Adrenal gland (tissue), 5 donors: ENCODE measurements around the gene TIMP3.

Experiments used
- CTCF ChIP-seq, 6 experiments: fragments of 450-650 bp in 4 of 6; fragments of 200-600 bp in 2 of 6; sonication (generic) in 1 of 6; IDR thresholded peaks; 1 replicate in 5 of 6; 2 replicates in 1 of 6; pipeline versions ENCODE4 v1.5.1 to v1.8.0; 2016 to 2021; ENCODE audit warnings: antibody characterized with exemption in 6 of 6, mild to moderate bottlenecking in 2 of 6, moderate library complexity in 1 of 6
- POLR2A ChIP-seq, 2 donors: fragments of 450-650 bp; IDR thresholded peaks; one replicate each; pipeline ENCODE4 v1.6.1; 2017; ENCODE audit warnings: antibody characterized with exemption in 2 of 2, mild to moderate bottlenecking in 2 of 2, moderate library complexity in 1 of 2
- donor health status: DM: no; HTN: no; CAD: no.

DNA sequence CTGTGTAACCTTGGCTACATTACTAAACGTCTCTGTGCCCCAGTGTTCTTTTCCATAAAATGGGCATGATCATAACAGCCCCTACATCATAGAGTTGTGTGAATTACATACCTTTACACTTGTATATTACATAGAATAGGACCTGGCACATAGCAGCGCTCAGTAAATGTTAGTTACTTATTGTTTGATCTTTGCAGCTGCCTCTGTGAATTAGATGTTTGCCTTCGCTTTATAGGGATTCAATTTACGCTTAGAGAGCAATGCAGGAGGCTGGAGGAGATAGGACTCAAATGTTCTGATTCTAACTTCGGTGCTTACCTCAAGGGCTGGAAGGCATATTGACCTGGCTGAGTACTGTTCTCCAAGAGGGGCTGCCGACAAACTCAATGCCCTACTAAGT lies 10.4 kb upstream of the TIMP3 start:
- TF ChIP-seq CTCF (IDR thresholded peaks at IDR 0.05) (no peak), POLR2A (IDR thresholded peaks at IDR 0.05) (no peak)
